ENCODE data around the gene PGD. TPM values are rescaled to one million over a fixed set of nuclear protein-coding genes. Genes with fewer than 3 reads are reported as not detected.

Gene PGD
- total and polyA plus RNA-seq, 7 experiments from 2014 or later = 42.0 to 110 (median 47.0) TPM

DNA sequence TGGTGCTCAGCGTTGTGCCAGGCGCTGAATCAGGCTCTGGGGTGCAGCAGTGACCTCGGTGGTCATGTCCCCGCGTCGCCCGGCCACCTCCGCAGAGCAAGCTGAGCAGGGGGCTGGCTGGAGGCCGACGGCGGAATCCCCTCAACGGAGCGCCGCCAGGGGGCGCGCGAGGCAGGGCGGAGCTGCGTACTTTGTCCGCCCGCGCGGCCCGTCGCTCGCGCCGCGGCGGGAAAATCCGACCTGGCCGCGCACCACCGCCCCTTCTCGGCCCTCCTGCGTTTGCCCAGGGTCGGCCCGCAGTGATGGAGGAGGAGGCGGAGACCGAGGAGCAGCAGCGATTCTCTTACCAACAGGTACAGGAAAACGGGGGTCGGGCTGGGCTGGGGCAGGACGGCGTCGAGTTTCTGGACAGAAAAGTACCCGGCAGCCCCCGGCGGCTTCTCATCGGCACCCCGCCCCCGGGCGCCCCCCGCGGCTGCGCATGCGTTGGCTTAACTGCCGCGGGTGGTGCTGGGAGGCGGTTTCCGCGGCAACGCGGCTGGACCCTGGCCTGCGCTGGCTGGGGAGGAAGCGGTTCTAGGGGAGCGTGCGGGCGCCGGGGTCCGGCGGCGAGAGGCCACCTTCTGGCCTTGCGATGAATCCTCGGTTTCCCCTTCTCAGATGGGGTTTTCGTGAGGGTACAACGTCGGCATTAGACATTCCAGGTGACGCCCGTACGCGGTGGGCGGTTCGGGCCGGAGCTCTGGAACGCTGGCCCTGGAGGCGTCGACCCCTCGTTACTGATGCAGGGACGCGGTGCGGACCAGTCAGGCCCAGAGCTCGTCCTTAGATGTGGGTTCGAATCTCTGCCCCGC lies 31.6 kb downstream of the PGD start, which contains the start of gene CENPS:
Gene CENPS (plus strand): TSS at position 218 of the 854 bp plus-strand sequence. CDS start 85 bp downstream, at position 303.
- intact Hi-C loops (cut with micrococcal nuclease) = loop anchor here (1.0 to 5.0 kb wide), 6 partner anchors 32 to 520 kb away; partner anchors contain the start of genes DFFA (in 2 of the 2), CTNNBIP1 (in 1 of the 2) and UBE4B (in 1 of the 2)

DNA sequence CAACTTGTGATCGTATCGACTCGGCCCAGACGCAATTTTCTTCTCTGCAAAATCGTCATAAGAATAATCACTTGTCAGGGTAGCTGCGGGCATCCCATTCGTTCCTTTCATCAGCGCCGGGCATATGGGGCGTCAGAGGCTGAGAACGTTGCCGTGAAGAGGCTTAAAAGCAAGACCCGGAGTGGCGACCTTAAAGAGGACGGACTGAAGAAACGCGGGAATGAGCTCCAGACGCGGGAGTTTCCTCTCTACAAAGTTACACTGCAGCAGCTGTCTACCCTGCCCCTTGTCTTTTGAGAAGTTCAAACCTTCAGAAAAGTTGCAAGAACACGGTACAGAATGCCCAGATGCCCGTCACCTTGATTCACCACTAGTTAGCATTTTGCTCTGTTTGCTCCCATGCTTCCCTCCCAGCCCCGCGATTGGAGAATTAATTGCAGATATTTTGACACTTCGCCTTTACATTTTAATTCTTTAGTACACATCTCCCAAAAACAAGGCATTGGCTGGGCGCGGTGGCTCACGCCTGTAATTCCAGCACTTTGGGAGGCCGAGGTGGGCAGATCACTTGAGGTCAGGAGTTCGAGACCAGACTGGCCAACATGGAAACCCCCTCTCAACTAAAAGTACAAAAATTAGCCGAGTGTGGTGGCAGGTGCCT lies 32.3 kb downstream of the PGD start:
- Histone ChIP-seq H3K4me3 (ENCODE audit: low read length) (peak overlapping the region; percentile 97), H3K36me3 (ENCODE audit: control insufficient read depth in 2 of 3, insufficient read depth in 3 of 3, low read length in 3 of 3) (no peaks in the 10 kb centered on the region), H3K27me3 (ENCODE audit: control insufficient read depth in 2 of 2, insufficient read depth in 2 of 2, low read length in 2 of 2) (no peaks in the 10 kb centered on the region), H3K27ac (ENCODE audit: low read depth, low read length) (peak overlapping the region; percentile 88), H3K9me3 (ENCODE audit: control insufficient read depth in 2 of 3, low read length in 3 of 3) (no peaks in the 10 kb centered on the region), H3K4me1 (ENCODE audit: control insufficient read depth in 2 of 2, insufficient read depth in 2 of 2, low read length in 2 of 2) (peaks cover 3 to 8% of the 10 kb centered on the region in 2 donors)
- intact Hi-C loops (cut with micrococcal nuclease) = loop anchor here in 1 of 2 donors (5.0 kb wide), 1 partner anchor 436 kb away; no protein-coding TSS in a partner anchor
- H3K4me1 Mint-ChIP-seq = peaks cover 0 to 26% (median 20%) of the 10 kb centered on the region in 7 donors
- H3K4me3 Mint-ChIP-seq = peak overlapping the region; percentile 82 to 98 (median 88)
- H3K9me3 Mint-ChIP-seq = no peaks in the 10 kb centered on the region
- peak overlapping the region; percentile 66 to 96 (median 92) for H3K27ac Mint-ChIP-seq
- no peaks in the 10 kb centered on the region for H3K36me3 Mint-ChIP-seq
- ChIA-PET CTCF (interaction anchor here (0.9 to 4.1 kb wide), 6 partner anchors 35 to 555 kb away, joined by 3 to 41 read pairs (median 4); partner anchors contain the start of gene KIF1B), POLR2A (interaction anchor here (0.6 to 2.2 kb wide), 7 partner anchors 12 to 713 kb away, joined by 3 to 8 read pairs (median 3); partner anchors contain the start of gene PEX14)
- H3K27me3 Mint-ChIP-seq = peaks cover 0 to 2% (median 0%) of the 10 kb centered on the region in 5 donors
- ATAC-seq (no peak), DNase-seq (peak in 2 of 9 donors; percentile 22 to 33)

More for the DNA sequence above, 31.6 kb downstream of the PGD start, which contains the start of gene CENPS:
- H3K27me3 ChIP-seq (ENCODE audit: control insufficient read depth in 2 of 2, insufficient read depth in 2 of 2, low read length in 2 of 2) = no peaks in the 10 kb centered on the region
- DNase-seq = peak; percentile 68 to 96 (median 91)
- ATAC-seq = peak; percentile 93
- H3K4me1 ChIP-seq (ENCODE audit: control insufficient read depth in 2 of 2, insufficient read depth in 2 of 2, low read length in 2 of 2) = peaks cover 3 to 8% of the 10 kb centered on the region in 2 donors
- CTCF ChIA-PET = interaction anchor here (0.6 to 4.1 kb wide), 12 partner anchors 12 to 574 kb away, joined by 3 to 41 read pairs (median 4); partner anchors contain the start of gene KIF1B
- no peaks in the 10 kb centered on the region for H3K9me3 Mint-ChIP-seq
- H3K27ac Mint-ChIP-seq = peak within 1 kb of the TSS; percentile 66 to 96 (median 92)
- H3K36me3 ChIP-seq (ENCODE audit: control insufficient read depth in 2 of 3, insufficient read depth in 3 of 3, low read length in 3 of 3) = no peaks in the 10 kb centered on the region
- peak within 1 kb of the TSS; percentile 82 to 98 (median 88) for H3K4me3 Mint-ChIP-seq
- peaks cover 0 to 2% (median 0%) of the 10 kb centered on the region in 5 donors for H3K27me3 Mint-ChIP-seq
- H3K9me3 ChIP-seq (ENCODE audit: control insufficient read depth in 2 of 3, low read length in 3 of 3) = no peaks in the 10 kb centered on the region
- H3K27ac ChIP-seq (ENCODE audit: low read depth, low read length) = peak within 1 kb of the TSS; percentile 88
- peak within 1 kb of the TSS; percentile 97 for H3K4me3 ChIP-seq (ENCODE audit: low read length)
- H3K4me1 Mint-ChIP-seq = peaks cover 0 to 26% (median 20%) of the 10 kb centered on the region in 7 donors
- POLR2A ChIA-PET = interaction anchor here (0.7 to 2.2 kb wide), 8 partner anchors 12 to 220 kb away, joined by 3 to 10 read pairs (median 4); partner anchors contain the start of genes KIF1B, PEX14 and PGD
- H3K36me3 Mint-ChIP-seq = no peaks in the 10 kb centered on the region

DNA sequence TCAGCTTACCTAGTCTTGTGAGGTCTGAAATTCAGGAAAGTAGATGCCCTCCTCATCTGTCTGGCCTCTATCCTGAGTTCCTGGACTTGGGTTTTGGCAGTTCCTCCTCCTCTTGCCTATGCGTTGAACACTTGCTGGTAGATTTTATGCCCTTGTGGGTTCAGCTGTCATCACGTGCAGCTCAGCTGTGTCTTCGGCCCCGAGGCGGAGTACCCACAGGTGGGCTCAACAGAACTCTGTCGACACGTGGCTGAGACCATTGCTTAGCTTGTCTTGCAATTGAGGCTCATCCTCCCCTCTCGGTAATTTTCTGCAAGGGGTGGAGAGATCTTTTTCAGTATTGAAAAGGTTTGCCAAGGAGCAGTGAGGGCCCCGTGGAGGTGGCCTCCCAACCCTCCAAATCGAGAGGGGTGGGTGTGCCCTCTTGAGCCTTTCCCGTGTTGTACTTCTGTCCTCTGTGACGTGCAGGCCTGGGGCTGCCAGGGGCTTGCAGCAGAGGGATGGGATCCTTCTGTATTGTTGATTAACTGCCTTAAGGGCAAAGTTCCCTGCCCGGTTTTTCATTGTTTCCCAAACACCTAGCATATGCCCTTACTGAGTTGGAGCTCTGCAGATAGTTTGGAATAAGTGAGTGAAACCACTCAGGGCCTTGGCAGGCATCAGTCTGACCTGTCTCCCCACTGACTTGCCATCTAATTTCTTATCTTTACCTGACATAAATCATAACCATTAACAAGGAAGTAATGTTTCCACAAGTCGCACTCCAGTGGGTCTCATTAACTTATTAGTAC lies 34.2 kb downstream of the PGD start:
- DNase-seq (no peak), ATAC-seq (no peak)
- Mint-ChIP-seq H3K4me1 (peaks cover 0 to 23% (median 17%) of the 10 kb centered on the region in 7 donors), H3K27ac (peak overlapping the region in 1 of 9 donors; percentile 36), H3K27me3 (peaks cover 0 to 2% (median 0%) of the 10 kb centered on the region in 5 donors), H3K36me3 (no peaks in the 10 kb centered on the region), H3K4me3 (peak overlapping the region in 1 of 10 donors; percentile 54), H3K9me3 (no peaks in the 10 kb centered on the region)
- H3K27ac ChIP-seq (ENCODE audit: low read depth, low read length) = no peak overlapping the region
- H3K27me3 ChIP-seq (ENCODE audit: control insufficient read depth in 2 of 2, insufficient read depth in 2 of 2, low read length in 2 of 2) = no peaks in the 10 kb centered on the region
- H3K9me3 ChIP-seq (ENCODE audit: control insufficient read depth in 2 of 3, low read length in 3 of 3) = no peaks in the 10 kb centered on the region
- CTCF ChIA-PET = interaction anchor here (0.5 kb wide), 1 partner anchor 8 kb away, joined by 3 read pairs; no protein-coding TSS in a partner anchor
- POLR2A ChIA-PET = no interaction called here
- H3K4me3 ChIP-seq (ENCODE audit: low read length) = no peak overlapping the region
- intact Hi-C loops (cut with micrococcal nuclease) = loop anchor here in 1 of 2 donors (5.0 kb wide), 1 partner anchor 434 kb away; no protein-coding TSS in a partner anchor
- H3K4me1 ChIP-seq (ENCODE audit: control insufficient read depth in 2 of 2, insufficient read depth in 2 of 2, low read length in 2 of 2) = peaks cover 3 to 8% of the 10 kb centered on the region in 2 donors
- H3K36me3 ChIP-seq (ENCODE audit: control insufficient read depth in 2 of 3, insufficient read depth in 3 of 3, low read length in 3 of 3) = no peaks in the 10 kb centered on the region

DNA sequence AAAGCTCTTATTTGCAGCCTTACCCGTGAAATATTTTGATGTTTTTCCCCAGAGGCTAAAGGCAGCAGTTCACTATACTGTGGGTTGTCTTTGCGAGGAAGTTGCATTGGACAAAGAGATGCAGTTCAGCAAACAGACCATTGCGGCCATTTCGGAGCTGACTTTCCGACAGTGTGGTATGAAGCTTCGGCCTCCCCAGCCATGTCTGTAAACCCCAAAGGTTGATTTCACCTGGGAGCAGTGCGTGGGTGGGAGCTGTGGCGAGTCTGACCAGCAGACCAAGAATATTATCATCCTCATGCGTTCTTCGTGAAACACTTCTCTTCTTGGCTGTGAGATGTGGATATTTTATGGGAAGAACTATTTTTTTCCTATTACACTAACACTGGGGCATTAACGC lies 34.9 kb downstream of the PGD start:
- no peaks in the 10 kb centered on the region for H3K36me3 Mint-ChIP-seq
- peaks cover 0 to 2% (median 0%) of the 10 kb centered on the region in 5 donors for H3K27me3 Mint-ChIP-seq
- H3K9me3 Mint-ChIP-seq = no peaks in the 10 kb centered on the region
- ChIA-PET CTCF (interaction anchor here (2.2 kb wide), 1 partner anchor 61 kb away, joined by 7 read pairs; no protein-coding TSS in a partner anchor), POLR2A (no interaction called here)
- H3K27me3 ChIP-seq (ENCODE audit: control insufficient read depth in 2 of 2, insufficient read depth in 2 of 2, low read length in 2 of 2) = no peaks in the 10 kb centered on the region
- DNase-seq (no peak), ATAC-seq (no peak)
- no peak overlapping the region for H3K4me3 ChIP-seq (ENCODE audit: low read length)
- no peak overlapping the region for H3K4me3 Mint-ChIP-seq
- H3K4me1 ChIP-seq (ENCODE audit: control insufficient read depth in 2 of 2, insufficient read depth in 2 of 2, low read length in 2 of 2) = peaks cover 3 to 8% of the 10 kb centered on the region in 2 donors
- no peaks in the 10 kb centered on the region for H3K36me3 ChIP-seq (ENCODE audit: control insufficient read depth in 2 of 3, insufficient read depth in 3 of 3, low read length in 3 of 3)
- intact Hi-C loops (cut with micrococcal nuclease) = loop anchor here in 1 of 2 donors (5.0 kb wide), 1 partner anchor 434 kb away; no protein-coding TSS in a partner anchor
- no peaks in the 10 kb centered on the region for H3K9me3 ChIP-seq (ENCODE audit: control insufficient read depth in 2 of 3, low read length in 3 of 3)
- H3K27ac Mint-ChIP-seq = no peak overlapping the region
- peaks cover 0 to 22% (median 17%) of the 10 kb centered on the region in 7 donors for H3K4me1 Mint-ChIP-seq
- no peak overlapping the region for H3K27ac ChIP-seq (ENCODE audit: low read depth, low read length)

DNA sequence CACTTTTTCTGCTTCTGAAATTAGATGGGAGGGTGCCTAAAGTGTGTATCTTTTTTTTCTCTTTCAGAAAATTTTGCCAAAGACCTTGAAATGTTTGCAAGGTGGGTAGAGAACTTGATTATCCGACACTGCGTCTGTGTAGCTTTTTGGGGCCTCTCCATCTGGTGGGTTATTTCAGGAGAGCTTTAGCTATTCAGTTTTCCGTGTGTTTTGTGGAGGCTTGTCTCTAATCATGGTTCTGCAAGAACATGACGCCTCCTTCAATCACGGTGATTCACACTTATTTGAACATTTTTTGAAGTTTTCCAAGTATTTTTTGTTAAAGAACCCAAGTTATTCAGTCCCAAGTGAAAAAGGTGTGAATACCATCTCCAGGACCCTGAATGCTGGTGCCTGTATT lies 35.7 kb downstream of the PGD start:
- no peak for DNase-seq
- ATAC-seq = no peak
- H3K27me3 ChIP-seq (ENCODE audit: control insufficient read depth in 2 of 2, insufficient read depth in 2 of 2, low read length in 2 of 2) = no peaks in the 10 kb centered on the region
- H3K27me3 Mint-ChIP-seq = peaks cover 0 to 2% (median 0%) of the 10 kb centered on the region in 5 donors
- intact Hi-C loops (cut with micrococcal nuclease) = loop anchor here in 1 of 2 donors (5.0 kb wide), 1 partner anchor 433 kb away; no protein-coding TSS in a partner anchor
- peaks cover 3 to 5% of the 10 kb centered on the region in 2 donors for H3K4me1 ChIP-seq (ENCODE audit: control insufficient read depth in 2 of 2, insufficient read depth in 2 of 2, low read length in 2 of 2)
- peaks cover 0 to 20% (median 17%) of the 10 kb centered on the region in 7 donors for H3K4me1 Mint-ChIP-seq
- H3K4me3 Mint-ChIP-seq = no peak overlapping the region
- ChIA-PET CTCF (interaction anchor here (2.2 kb wide), 1 partner anchor 60 kb away, joined by 7 read pairs; no protein-coding TSS in a partner anchor), POLR2A (no interaction called here)
- H3K4me3 ChIP-seq (ENCODE audit: low read length) = no peak overlapping the region
- no peaks in the 10 kb centered on the region for H3K9me3 ChIP-seq (ENCODE audit: control insufficient read depth in 2 of 3, low read length in 3 of 3)
- H3K27ac ChIP-seq (ENCODE audit: low read depth, low read length) = no peak overlapping the region
- H3K36me3 ChIP-seq (ENCODE audit: control insufficient read depth in 2 of 3, insufficient read depth in 3 of 3, low read length in 3 of 3) = no peaks in the 10 kb centered on the region
- H3K9me3 Mint-ChIP-seq = no peaks in the 10 kb centered on the region
- H3K36me3 Mint-ChIP-seq = no peaks in the 10 kb centered on the region
- no peak overlapping the region for H3K27ac Mint-ChIP-seq

Measured in naive thymus-derived CD4-positive, alpha-beta T cell (primary cell).